Measurements from ENCODE around the gene CCDC88C.

DNA sequence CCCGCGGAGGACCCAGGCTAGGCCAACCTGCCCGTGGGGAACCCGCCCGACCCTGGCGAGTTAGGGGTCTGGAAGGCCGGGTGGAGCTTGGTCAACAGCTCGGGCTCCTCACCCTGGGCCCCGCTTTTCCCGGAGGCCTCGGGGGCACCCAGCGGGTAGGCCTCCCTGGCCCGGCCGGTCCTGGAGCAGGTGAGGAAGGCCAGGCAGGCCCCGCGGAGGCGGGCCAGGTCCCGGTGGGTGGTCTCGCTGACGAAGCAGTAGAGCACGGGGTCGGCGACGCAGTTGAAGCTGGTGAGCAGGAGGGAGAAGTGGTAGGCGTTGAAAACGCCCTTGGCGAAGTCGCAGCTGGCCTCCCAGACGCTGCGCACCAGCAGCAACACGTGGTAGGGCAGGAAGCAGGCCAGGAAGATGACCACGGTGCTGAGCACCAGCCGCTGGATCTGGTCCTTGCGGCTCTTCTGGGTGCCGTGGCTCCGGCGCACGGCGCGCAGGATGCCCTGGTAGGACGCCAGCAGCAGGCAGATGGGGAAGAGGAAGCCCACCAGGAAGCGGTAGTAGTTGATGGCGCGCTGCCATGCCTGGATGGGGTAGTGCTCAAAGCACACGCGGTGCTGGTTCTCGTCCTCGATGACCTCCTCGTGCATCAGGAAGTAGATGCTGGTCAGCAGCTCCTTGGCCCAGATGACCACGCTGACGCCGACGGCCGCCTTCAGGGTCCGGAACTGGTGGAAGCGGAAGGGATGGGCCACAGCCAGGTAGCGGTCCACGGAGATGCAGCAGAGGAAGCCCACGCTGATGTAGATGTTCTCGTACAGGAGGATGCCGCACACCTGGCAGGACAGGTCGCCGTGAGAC is 183.5 kb downstream of the CCDC88C start:
- TF ChIP-seq POLR2A (IDR thresholded peaks at IDR 0.05): no peak
- TF ChIP-seq, protein P1, sequence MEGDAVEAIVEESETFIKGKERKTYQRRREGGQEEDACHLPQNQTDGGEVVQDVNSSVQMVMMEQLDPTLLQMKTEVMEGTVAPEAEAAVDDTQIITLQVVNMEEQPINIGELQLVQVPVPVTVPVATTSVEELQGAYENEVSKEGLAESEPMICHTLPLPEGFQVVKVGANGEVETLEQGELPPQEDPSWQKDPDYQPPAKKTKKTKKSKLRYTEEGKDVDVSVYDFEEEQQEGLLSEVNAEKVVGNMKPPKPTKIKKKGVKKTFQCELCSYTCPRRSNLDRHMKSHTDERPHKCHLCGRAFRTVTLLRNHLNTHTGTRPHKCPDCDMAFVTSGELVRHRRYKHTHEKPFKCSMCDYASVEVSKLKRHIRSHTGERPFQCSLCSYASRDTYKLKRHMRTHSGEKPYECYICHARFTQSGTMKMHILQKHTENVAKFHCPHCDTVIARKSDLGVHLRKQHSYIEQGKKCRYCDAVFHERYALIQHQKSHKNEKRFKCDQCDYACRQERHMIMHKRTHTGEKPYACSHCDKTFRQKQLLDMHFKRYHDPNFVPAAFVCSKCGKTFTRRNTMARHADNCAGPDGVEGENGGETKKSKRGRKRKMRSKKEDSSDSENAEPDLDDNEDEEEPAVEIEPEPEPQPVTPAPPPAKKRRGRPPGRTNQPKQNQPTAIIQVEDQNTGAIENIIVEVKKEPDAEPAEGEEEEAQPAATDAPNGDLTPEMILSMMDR (IDR thresholded peaks at IDR 0.05): no peak
